Measurements from ENCODE around the gene NEAT1. TPM values are rescaled to one million over a fixed set of nuclear protein-coding genes. Genes with fewer than 3 reads are reported as not detected.
A peak's percentile ranks its signal among the peaks of the same experiment; 100 is the strongest.

NEAT1 gene
- total and polyA plus RNA-seq, 9 of the 15 experiments (the other 6 are each of a cell fraction or from before 2014, with no cell fraction given) = 20.1 to 389 (median 62.8) TPM

GRCh38 chr11:65394125-65394536, 28.5 kb upstream of the NEAT1 start:
- TF ChIP-seq ARID4B (CRISPR knock-in tag; IDR thresholded peaks at IDR 0.05) (no peak), MCM2 (IDR thresholded peaks at IDR 0.05; ENCODE audit: low read depth) (no peak), ZNF592 (IDR thresholded peaks at IDR 0.05) (no peak), ZNF512 (tag; IDR thresholded peaks at IDR 0.05) (no peak), FOXJ2 (tag; IDR thresholded peaks at IDR 0.05) (no peak), RBFOX2 (IDR thresholded peaks at IDR 0.05; ENCODE audit: low read depth, low read length) (peak; percentile 46; the same call in 1 of the 2 replicates)
- ChIA-PET POLR2A (interaction anchor here (0.7 to 4.2 kb wide), 7 partner anchors 11 to 105 kb away, joined by 3 to 30 read pairs (median 4); partner anchors contain the start of genes MALAT1 and NEAT1), CTCF (ENCODE audit: low intra/inter-chr PET ratio) (no interaction called here)
- no peak for ATAC-seq
- peaks cover 77% of the 10 kb centered on the region; the same call in 1 of the 3 replicates for H3K36me3 ChIP-seq (ENCODE audit: control insufficient read depth, insufficient read depth, low read length)
- H3K27me3 ChIP-seq (ENCODE audit: control insufficient read depth in 2 of 2, insufficient read depth in 2 of 2, low read length in 2 of 2) = no peaks in the 10 kb centered on the region
- no TSS peak for BruUV-seq (replicated peaks)
- peaks cover 6% of the 10 kb centered on the region for H4K20me1 ChIP-seq (replicated peaks; ENCODE audit: control insufficient read depth, insufficient read depth, low read length)
- H2AFZ ChIP-seq (ENCODE audit: low read depth, low read length) = no peak overlapping the region
- no peak overlapping the region for H3K27ac ChIP-seq (ENCODE audit: extremely low read depth, low read depth, low read length)
- no peaks in the 10 kb centered on the region for H3K9me1 ChIP-seq (ENCODE audit: control insufficient read depth, insufficient read depth, low read length)
- in situ Hi-C loops (cut with MboI) (no loop called here), intact Hi-C loops (cut with micrococcal nuclease) (no loop called here)
- no peak for DNase-seq (ENCODE audit: extremely low read depth in 1 of 4, low spot score in 3 of 4)
- FAIRE-seq = no peak
- H3K9ac ChIP-seq (ENCODE audit: insufficient read depth in 1 of 2, low read depth in 2 of 2, low read length in 2 of 2) = no peak overlapping the region
- 92% methylated on average over 13 of the region's 20 CpGs for WGBS (ENCODE audit: insufficient coverage, low coverage, missing lambda C conversion rate)
- H3K79me2 ChIP-seq (ENCODE audit: control insufficient read depth, insufficient read depth, low read length) = peaks cover 12% of the 10 kb centered on the region; the same call in 2 of the 3 replicates
- H3K4me2 ChIP-seq (ENCODE audit: insufficient read depth, low read length) = no peak overlapping the region
- no peaks in the 10 kb centered on the region for H3K9me3 ChIP-seq (replicated peaks; ENCODE audit: control insufficient read depth, insufficient read depth, low read depth, low read length)
- H3K4me1 ChIP-seq (replicated peaks in 1 of 2; ENCODE audit: control insufficient read depth in 2 of 2, insufficient read depth in 2 of 2, low read length in 2 of 2) = peaks cover 0 to 51% of the 10 kb centered on the region in 2 experiments; a peak in 3 of 5 replicates
- H3K4me3 ChIP-seq = no peak overlapping the region

Measured in K562 (cell line).